SKM-1 (cell line): ENCODE results near the gene CREB5.
"Not testable (repeated sequence)": the region's sequence is repeated elsewhere in the genome, so short reads cannot be mapped to it uniquely, and the experiment has no call there.

ENCODE experiments used
- DNase-seq: peaks from one replicate; lab custom pipeline; 2025; ENCODE audit not compliant: unreplicated experiment; lab: John Stamatoyannopoulos, UW

CREB5 gene, protein sequence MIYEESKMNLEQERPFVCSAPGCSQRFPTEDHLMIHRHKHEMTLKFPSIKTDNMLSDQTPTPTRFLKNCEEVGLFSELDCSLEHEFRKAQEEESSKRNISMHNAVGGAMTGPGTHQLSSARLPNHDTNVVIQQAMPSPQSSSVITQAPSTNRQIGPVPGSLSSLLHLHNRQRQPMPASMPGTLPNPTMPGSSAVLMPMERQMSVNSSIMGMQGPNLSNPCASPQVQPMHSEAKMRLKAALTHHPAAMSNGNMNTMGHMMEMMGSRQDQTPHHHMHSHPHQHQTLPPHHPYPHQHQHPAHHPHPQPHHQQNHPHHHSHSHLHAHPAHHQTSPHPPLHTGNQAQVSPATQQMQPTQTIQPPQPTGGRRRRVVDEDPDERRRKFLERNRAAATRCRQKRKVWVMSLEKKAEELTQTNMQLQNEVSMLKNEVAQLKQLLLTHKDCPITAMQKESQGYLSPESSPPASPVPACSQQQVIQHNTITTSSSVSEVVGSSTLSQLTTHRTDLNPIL

DNA sequence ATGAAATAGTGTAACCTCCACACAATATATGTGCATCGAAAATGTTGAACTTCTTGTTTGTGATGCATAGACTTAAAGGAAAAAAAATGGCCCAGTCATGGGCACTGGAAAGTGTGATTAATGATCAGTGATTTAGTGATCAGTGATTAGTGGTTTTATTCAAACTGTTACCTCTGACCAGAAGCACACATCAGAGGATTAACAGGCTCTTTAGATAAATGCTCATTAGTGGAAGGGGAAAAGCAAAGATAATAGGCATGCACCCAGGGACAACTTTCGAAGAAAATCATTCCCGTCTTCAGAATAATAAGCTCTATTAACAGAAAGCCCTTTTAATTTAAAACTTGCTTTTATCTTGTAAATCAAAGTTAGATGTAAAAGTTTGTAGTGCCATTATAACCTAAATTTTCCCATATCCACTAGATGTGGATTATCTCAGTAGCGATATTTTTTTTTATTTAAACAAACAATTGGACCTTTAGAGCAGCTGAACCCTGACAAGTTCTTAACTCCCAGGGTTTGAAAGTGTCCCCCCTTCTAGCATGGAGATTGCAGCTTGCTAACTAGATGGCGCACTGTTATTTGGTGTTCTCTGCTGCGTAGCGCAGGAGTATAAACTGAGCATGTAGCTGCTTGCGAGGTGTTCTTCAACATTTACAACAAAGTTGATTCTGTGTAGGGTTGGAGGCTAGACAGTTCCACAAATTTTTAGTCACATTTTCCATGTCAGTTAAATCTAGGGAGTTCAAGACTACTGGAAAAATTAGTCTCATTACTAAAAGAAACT lies at the start of gene CREB5:
TSS of gene CREB5 (plus strand) at position 643 of the 787 bp plus-strand sequence. CDS start 397 bp downstream, outside the sequence.
- no peak for DNase-seq

DNA sequence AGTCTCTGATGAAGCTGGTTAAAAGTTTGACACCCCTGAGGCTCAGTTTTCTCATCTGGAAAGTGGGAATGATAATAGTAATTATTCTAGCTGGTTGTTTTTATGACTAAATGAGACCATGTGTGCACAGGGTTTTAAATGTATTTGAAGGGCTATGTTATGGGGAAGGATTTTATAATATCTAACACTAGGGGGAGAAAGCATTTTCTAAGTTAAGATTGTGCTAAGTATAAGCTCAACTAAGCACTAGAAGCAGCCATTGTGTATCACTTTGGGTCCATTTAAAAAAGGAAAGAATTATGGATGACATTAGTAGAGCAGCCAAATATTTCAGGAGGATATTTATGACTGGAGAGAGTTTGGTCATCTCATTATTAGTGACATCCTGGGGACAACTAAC lies 49.5 kb upstream of the CREB5 start:
- DNase-seq = no peak

DNA sequence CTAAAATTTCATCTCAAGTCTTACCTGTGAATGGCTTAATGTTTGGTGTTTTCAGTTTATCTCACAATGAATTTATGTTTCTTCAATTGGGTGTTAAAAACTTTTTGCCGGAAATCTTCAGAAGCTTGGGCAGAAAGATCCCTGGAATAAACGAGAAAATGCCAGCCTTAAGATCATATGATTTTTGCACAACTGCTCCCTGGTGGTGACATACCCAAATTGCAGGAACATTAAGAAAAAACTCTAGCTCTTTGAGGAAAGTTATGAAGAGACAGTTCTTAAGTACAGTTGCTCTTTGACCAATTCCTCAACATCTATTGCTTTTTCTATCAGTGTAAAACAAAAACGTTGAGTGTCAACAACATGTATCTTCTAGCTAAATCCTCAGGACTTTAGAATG lies 48.2 kb upstream of the CREB5 start:
- DNase-seq = no peak

DNA sequence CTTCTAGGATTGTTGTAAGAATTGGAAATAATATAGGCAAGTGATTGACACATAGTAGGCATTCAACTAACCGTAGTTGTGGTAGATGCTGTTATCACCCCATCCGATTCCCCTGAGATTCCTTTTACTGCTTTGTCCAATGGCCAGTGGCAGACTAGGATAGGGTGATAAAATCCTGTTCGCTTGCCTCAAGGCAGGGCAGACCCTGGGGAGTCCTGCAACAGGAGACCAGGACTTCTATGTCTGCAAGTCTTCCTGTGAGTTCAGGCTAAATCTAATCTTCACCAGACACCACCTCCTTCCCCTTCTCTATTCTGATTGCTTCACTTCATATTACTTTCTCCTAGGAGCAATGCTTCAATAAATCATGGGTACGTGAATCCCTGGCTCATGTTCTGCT lies 42.8 kb upstream of the CREB5 start:
- no peak for DNase-seq

DNA sequence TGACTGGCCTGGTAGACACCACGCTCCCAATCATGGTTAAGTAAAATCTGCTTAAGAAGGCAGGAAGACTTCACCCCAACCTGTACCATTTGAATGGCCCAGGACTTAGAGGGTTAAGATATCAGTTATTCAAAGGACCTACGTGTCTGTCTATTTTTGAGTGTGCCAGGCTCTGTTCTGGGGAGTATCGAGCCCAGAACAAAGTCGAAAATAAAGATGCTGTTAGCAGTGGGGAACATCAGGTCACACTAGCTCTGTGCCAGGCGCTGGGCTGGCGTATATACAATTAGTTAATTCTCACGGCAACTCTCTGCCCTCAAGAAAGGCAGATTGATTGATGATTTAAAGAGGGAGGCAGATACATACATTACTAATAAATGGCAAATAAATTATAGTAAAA lies 40.5 kb upstream of the CREB5 start:
- no peak for DNase-seq

- no peak for DNase-seq
Observed at GRCh38 chr7:28373990-28374389, 38.3 kb upstream of the CREB5 start.

DNA sequence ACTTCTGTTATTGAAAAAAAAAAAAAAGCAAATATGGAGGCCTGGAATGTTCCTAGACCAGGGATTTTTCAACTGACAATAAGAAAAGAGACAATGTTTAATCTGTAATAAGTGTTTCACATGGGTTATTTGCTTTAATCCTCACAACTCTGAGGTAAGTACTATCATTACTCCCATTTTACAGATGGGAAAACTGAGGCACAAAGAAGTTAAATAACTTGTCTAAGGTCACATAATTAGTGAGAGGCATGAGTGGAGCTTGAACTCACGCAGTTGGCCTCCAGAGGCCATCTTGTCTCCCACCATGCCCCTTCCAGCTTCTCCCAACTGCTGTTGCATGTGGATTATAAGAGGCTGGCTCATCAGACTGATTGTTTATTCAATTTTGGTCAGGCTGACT lies 36.6 kb upstream of the CREB5 start:
- no peak for DNase-seq

GRCh38 chr7:28376634-28377033 lies 35.7 kb upstream of the CREB5 start:
- no peak for DNase-seq

- DNase-seq = no peak
Observed at GRCh38 chr7:28378574-28379149, 33.7 kb upstream of the CREB5 start.

- no peak for DNase-seq
Observed at GRCh38 chr7:28381466-28381865, 30.9 kb upstream of the CREB5 start.

GRCh38 chr7:28382144-28382543 lies 30.2 kb upstream of the CREB5 start:
- no peak for DNase-seq

- DNase-seq = no peak
Observed at GRCh38 chr7:28383975-28384374, 28.3 kb upstream of the CREB5 start.

GRCh38 chr7:28389504-28390395 lies 22.6 kb upstream of the CREB5 start:
- peak; percentile 18 for DNase-seq

DNA sequence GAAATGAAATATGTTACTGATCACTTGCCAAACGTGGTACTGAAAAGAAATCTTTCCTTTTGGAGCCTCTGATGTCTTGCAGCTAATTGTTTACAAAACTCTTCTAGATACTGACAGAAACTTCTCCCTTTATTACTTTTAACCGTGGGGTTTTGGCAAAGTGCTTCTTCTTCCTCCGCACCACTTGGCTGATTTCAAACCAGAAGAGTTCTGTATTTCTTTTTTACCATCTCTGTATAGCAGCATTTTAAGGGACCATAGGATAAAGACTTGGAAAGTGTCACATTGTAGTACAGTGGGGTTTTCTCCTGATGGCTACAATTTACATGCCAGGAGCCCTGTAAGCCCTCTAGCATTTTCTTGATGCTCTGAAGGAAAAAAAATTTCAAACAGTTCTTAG lies 21.9 kb upstream of the CREB5 start:
- no peak for DNase-seq

GRCh38 chr7:28392289-28392688 lies 20.0 kb upstream of the CREB5 start:
- no peak for DNase-seq

- no peak for DNase-seq
Observed at GRCh38 chr7:28395404-28395803, 16.9 kb upstream of the CREB5 start.

DNA sequence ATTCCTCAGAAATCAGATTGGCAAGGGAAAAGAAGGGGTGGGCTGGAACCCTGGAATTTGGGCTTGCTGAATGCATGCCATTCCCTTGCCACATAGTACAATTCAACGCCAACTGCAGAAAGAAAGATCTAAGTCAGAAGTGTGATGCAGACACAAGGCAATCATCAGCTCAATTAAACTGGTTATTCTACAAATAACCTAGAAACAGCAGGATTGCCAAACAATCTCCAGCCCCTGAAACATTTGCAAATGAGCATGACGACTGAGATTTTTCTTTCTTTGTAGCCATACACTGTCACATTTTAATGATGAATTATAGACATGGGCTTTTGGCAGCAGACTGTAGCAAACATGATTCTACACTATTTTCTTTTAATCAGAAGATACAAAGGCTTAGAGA lies 16.5 kb upstream of the CREB5 start:
- no peak for DNase-seq

- DNase-seq = no peak
Observed at GRCh38 chr7:28397141-28397540, 15.2 kb upstream of the CREB5 start.

DNA sequence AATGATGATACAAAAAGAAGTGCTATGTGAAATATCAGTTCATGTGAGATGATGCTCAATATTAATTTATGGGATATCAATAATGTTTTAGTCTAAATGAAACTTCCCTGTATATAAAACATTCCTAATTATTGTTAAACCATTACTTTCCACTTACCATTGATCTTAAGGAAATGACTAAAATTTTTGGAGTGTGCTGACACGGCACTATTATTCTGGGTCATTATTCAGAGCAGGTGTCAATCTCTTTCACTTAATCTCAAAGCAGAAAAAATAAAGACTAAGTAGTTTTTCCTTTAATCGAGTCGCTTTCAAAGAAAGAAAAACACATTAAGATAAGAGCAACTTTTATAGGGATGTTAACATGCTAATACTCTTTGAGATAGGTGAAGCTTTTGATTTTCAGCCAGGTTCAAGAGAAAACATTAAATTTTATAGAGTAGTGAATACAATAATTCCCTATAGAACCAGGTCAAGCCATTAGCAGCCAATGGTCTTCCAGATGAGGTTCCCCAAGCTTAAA lies 11.4 kb upstream of the CREB5 start:
- no peak for DNase-seq

GRCh38 chr7:28401567-28401966 lies 10.8 kb upstream of the CREB5 start:
- DNase-seq = not testable (repeated sequence)

DNA sequence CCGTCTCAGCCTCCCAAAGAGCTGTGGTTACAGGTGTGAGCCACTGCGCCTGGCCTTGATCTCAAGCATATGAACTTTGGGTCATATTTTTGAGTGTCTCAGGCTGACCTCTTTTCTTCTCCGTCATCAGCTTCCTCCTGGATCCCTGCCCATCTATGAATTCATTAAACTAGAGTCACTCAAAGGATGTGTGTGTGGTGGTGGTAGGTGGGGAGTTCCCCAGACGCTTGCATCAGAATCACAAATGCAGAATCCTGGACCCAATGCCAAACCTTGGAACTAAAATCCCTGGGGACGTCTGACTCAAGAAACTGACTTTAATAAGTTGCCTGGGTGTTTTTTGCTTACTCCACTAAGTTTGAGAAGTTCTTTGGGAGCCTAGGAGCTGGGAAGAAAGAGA lies 6.7 kb upstream of the CREB5 start:
- no peak for DNase-seq
